Glomerular endothelial cell (primary cell): Measurements from ENCODE around the gene CYBB. TPM values are rescaled to one million over a fixed set of nuclear protein-coding genes. Genes with fewer than 3 reads are reported as not detected.

Experiments
- DNase-seq: peaks from one replicate; pipeline ENCODE4 v3.0.0-alpha.2; 2011; ENCODE audit warnings: low read depth, low spot score; ENCODE audit errors: extremely low read depth
- total RNA-seq: library from RNA; depleted of rRNA; stranded (reverse); fragments of >200 nt; gene quantifications from 2 replicates; pipeline ENCODE4 v1.2.3, GENCODE V29; 2015

The CYBB gene
- total RNA-seq, 1 donor from 2014 or later: not detected

- DNase-seq: no peak
These were observed 3.4 kb downstream of the CYBB start for GRCh38 chrX:37783305-37783704.

GRCh38 chrX:37785569-37785968 lies 5.7 kb downstream of the CYBB start:
- DNase-seq: no peak

GRCh38 chrX:37786624-37787422 lies 7.0 kb downstream of the CYBB start:
- no peak for DNase-seq

- DNase-seq: no peak
These were observed 7.6 kb downstream of the CYBB start for GRCh38 chrX:37787423-37787869.

GRCh38 chrX:37796310-37796709 lies 16.5 kb downstream of the CYBB start:
- DNase-seq: no peak

GRCh38 chrX:37796805-37797204 lies 16.9 kb downstream of the CYBB start:
- DNase-seq: no peak

- no peak for DNase-seq
These were observed 20.1 kb downstream of the CYBB start for GRCh38 chrX:37799936-37800335.

- DNase-seq: no peak
These were observed 20.9 kb downstream of the CYBB start for GRCh38 chrX:37800717-37801116.

GRCh38 chrX:37802028-37802427 lies 22.2 kb downstream of the CYBB start:
- no peak for DNase-seq

- no peak for DNase-seq
These were observed 23.2 kb downstream of the CYBB start for GRCh38 chrX:37803057-37803456.

GRCh38 chrX:37809970-37810369 lies 30.1 kb downstream of the CYBB start:
- DNase-seq: no peak

- DNase-seq: no peak
These were observed 32.3 kb downstream of the CYBB start for GRCh38 chrX:37812110-37812509.

- no peak for DNase-seq
These were observed 33.7 kb downstream of the CYBB start for GRCh38 chrX:37813570-37813969.

- DNase-seq: no peak
These were observed 35.5 kb downstream of the CYBB start for GRCh38 chrX:37815366-37815765.

GRCh38 chrX:37816766-37817165 lies 36.9 kb downstream of the CYBB start:
- DNase-seq: no peak

- DNase-seq: no peak
These were observed 37.3 kb downstream of the CYBB start for GRCh38 chrX:37817176-37817575.

- no peak for DNase-seq
These were observed 37.7 kb downstream of the CYBB start for GRCh38 chrX:37817579-37817978.

GRCh38 chrX:37818031-37818430 lies 38.2 kb downstream of the CYBB start:
- no peak for DNase-seq

GRCh38 chrX:37820646-37821045 lies 40.8 kb downstream of the CYBB start:
- DNase-seq: no peak

GRCh38 chrX:37824491-37825214 lies 44.8 kb downstream of the CYBB start:
- no peak for DNase-seq

GRCh38 chrX:37825215-37825842 lies 45.5 kb downstream of the CYBB start:
- no peak for DNase-seq

- no peak for DNase-seq
These were observed 49.9 kb downstream of the CYBB start for GRCh38 chrX:37829721-37830120.
